ENCODE measurements around the gene IDE. TPM values are rescaled to one million over a fixed set of nuclear protein-coding genes. Genes with fewer than 3 reads are reported as not detected.
"Not testable (repeated sequence)": the region's sequence is repeated elsewhere in the genome, so short reads cannot be mapped to it uniquely, and the experiment has no call there.

Gene IDE
- total RNA-seq = 10 to 100 TPM; 14.1 to 25.9 TPM

DNA sequence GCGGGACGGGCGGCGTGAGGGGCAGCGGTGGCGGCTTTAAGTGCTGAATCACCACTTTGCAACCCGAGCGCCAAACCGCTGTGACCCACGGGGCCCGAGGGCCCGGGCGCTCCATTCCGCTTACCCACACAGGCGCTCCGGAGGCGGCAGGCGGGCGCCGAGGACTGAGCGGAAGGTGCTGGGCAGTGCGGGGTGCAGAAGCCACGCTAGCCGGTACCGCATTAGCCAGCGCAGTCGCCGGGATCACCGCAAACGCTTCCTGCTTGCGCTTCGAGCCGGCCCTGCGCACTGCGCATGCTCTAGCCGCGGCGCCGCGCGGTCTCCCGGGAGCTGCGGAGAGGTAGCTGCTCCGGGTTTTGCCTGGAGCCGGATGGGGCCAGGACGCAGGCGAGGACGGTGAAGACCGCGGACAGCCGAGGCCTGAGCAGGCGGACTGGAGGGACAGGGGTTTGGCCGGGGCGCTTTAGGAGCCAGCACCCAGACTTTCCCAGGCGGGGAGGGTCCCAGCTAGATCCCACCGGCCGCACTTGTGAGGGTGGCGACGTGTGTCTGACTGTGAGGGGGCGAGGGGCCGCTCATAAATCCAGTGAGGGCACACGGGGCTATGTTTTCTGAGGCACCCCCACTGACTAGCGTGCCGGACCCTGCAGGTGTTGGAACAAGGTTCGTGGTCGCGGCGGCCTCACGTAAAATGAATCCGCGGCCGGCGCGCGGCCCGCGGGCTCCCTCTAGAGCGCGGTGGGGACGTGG, at the start of gene IDE:
Gene IDE, minus strand, starts transcription at position 296 of the 750 bp plus-strand sequence. Its CDS starts 74 bp downstream, at position 222.
- Mint-ChIP-seq H3K4me3 (peak within 1 kb of the TSS; percentile 68), H3K9me3 (ENCODE audit: low read depth) (no peaks in the 10 kb centered on the region), H3K36me3 (peaks cover 6% of the 10 kb centered on the region), H3K27me3 (peaks cover 4% of the 10 kb centered on the region), H3K27ac (peak within 1 kb of the TSS; percentile 80), H3K4me1 (peaks cover 31% of the 10 kb centered on the region)
- ATAC-seq (peak; percentile 80), DNase-seq (peak; percentile 89)
- CTCF ChIA-PET = interaction anchor here (0.7 to 4.1 kb wide), 19 partner anchors 8 to 111 kb away, joined by 3 to 38 read pairs (median 4); no protein-coding TSS in a partner anchor

DNA sequence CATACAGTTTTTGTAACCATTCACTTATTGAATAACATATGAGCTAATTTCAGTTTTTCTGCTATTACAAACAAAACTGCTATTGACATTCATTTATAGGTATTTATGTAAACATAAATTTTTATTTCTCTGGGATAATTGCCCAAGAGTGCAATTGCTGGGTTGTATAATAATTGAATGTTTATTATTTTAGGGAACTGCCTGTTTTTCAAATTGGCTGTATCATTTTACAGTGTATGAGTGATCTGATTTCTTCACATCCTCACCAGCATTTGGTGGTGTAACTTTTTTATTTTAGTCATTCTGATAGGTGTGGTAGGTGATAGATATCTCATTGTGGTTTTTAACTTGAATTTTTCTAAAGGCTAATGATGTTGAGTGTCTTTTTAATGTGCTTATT, 45.5 kb upstream of the IDE start:
- Mint-ChIP-seq H3K27ac (no peak overlapping the region), H3K4me1 (peaks cover 14% of the 10 kb centered on the region), H3K36me3 (peaks cover 70% of the 10 kb centered on the region), H3K4me3 (no peak overlapping the region), H3K9me3 (ENCODE audit: low read depth) (peaks cover 4% of the 10 kb centered on the region), H3K27me3 (no peaks in the 10 kb centered on the region)
- ATAC-seq (no peak), DNase-seq (no peak)
- CTCF ChIA-PET = interaction anchor here (0.7 kb wide), 1 partner anchor 92 kb away, joined by 3 read pairs; no protein-coding TSS in a partner anchor

DNA sequence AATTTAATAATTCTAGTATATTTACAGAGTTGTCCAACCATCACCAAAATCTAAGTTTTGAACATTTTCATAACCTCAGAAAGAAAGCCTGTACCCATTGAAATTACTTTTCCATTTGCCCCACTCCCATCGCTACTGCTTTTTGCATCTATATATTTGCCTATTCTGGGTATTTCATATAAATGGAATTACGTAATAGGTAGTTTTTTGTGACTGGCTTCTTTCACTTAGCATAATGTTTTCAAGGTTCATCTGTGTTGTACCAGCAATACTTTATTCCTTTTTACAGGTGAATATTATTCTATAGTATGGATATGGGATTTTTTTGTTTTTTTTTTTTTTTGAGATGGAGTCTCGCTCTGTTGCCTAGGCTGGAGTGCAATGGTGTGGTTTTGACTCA, 41.6 kb upstream of the IDE start:
- no peak overlapping the region for H3K27ac Mint-ChIP-seq
- H3K4me3 Mint-ChIP-seq = no peak overlapping the region
- DNase-seq = no peak
- H3K36me3 Mint-ChIP-seq = peaks cover 54% of the 10 kb centered on the region
- CTCF ChIA-PET = interaction anchor here (1.3 kb wide), 1 partner anchor 10 kb away, joined by 3 read pairs; no protein-coding TSS in a partner anchor
- peaks cover 3% of the 10 kb centered on the region for H3K9me3 Mint-ChIP-seq (ENCODE audit: low read depth)
- H3K27me3 Mint-ChIP-seq = no peaks in the 10 kb centered on the region
- ATAC-seq = no peak
- H3K4me1 Mint-ChIP-seq = peaks cover 13% of the 10 kb centered on the region

DNA sequence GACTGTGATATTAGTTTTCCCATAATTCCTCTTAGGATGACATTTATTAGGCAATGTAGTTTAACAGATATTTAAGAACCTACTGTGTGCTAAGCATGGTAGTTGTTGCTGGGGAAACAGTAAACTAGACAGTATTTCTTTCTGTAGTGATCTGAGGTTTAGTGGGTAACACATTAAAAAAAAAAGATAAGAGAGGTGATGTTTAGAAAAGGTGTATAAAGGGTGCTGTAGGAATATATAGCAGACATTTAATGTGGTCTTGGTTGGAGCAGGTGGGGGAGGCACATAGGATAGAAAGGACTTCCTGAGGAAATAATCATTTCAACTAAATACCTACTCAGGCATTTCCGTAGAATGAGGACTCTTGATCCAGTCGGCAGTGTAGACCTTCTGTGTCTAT, 30.9 kb upstream of the IDE start:
- Mint-ChIP-seq H3K4me3 (no peak overlapping the region), H3K27ac (peak overlapping the region; percentile 47), H3K36me3 (peaks cover 48% of the 10 kb centered on the region), H3K27me3 (no peaks in the 10 kb centered on the region), H3K9me3 (ENCODE audit: low read depth) (no peaks in the 10 kb centered on the region), H3K4me1 (peaks cover 44% of the 10 kb centered on the region)
- ATAC-seq (no peak), DNase-seq (no peak)
- CTCF ChIA-PET = no interaction called here

DNA sequence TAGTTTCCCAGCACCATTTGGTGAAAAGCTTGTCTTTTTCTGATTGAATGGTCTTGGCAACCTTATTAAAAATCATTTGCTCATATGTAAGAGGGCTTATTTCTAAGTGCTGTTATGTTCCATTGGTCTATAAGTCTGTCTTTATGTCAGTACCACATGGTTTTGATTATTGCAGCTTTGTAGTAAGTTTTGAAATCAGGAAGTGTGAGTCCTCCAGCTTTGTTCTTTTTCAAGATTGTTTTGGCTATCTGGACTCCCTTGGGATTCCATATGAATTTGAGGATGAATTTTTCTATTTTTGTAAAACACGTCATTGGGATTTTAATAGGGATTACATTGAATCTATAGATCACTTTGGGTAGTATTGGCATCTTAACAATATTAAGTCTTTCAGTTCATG, 24.4 kb upstream of the IDE start:
- no peak for ATAC-seq
- peaks cover 60% of the 10 kb centered on the region for H3K4me1 Mint-ChIP-seq

DNA sequence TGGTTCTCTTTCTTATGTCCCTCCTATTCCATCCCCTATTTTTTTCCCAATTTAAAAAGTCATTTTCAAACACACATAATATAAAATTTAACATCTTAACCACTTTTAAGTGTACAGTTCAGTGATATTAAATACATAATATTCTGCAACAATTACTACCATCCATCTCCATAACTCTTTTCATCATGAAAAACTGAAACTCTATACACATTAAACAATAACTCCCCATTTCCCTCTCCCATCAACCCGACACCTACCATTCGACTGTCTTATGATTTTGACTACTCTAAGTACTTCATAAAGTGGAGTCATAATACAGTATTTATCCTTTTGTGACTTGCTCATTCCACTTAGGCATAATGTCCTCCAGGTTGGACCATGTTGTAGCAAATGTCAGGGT, 21.6 kb upstream of the IDE start:
- H3K27me3 Mint-ChIP-seq = no peaks in the 10 kb centered on the region
- H3K27ac Mint-ChIP-seq = peak overlapping the region; percentile 35
- no peak for DNase-seq
- H3K36me3 Mint-ChIP-seq = peaks cover 27% of the 10 kb centered on the region
- H3K4me1 Mint-ChIP-seq = peaks cover 51% of the 10 kb centered on the region
- H3K4me3 Mint-ChIP-seq = peak overlapping the region; percentile 91
- no peak for ATAC-seq
- CTCF ChIA-PET = interaction anchor here (1.1 kb wide), 1 partner anchor 22 kb away, joined by 3 read pairs; the partner anchor contains the start of gene IDE
- no peaks in the 10 kb centered on the region for H3K9me3 Mint-ChIP-seq (ENCODE audit: low read depth)

More for the DNA sequence above, 24.4 kb upstream of the IDE start:
- DNase-seq = no peak
- Mint-ChIP-seq H3K36me3 (peaks cover 41% of the 10 kb centered on the region), H3K4me3 (no peak overlapping the region), H3K27ac (peak overlapping the region; percentile 32), H3K9me3 (ENCODE audit: low read depth) (no peaks in the 10 kb centered on the region), H3K27me3 (no peaks in the 10 kb centered on the region)
- CTCF ChIA-PET = interaction anchor here (1.0 kb wide), 1 partner anchor 11 kb away, joined by 3 read pairs; no protein-coding TSS in a partner anchor

DNA sequence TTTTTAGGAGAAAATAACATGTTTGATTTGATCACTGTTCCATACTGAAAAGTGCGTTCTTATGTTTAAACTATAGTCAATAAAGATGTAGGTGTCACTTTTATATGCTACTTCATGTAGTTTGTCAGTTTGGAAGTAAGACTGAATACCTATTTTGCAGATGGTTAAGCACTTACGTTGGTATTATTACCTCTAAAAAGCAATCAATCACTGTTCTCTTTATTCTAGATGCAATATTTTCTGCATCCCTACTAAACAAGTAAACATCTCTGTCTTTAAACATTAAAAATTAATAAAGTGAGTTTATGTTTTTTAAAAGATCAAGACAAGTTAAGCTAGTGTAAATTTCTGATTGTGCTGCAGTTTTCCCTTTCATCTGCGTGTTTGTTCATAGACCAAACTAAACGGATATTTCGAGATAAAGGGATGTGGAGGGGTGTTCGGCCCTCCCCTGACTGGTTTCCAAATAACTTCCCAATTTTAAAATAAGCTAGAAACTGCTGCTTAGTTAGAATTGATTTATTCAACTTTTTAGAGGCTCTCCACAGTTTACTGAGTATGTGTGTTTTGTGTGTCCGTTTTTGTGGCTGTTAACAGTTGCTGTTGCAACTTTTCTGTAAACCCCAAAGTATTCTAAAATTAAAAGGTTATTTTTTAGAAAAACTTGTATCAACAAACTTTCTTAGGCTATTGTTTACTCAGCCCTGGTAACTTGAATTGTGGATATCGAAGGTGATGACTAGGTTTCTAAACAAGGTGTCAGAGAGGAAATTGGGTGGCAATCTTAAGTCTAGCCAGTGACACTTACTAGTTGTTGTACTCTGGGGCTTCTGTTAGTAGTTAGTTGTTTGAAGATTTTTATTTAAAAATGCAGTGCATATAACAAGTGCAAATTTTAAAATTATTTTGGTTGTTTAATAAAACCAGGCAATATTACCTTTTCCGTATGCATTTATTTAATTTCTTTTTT, 20.0 kb upstream of the IDE start:
- ATAC-seq = no peak
- CTCF ChIA-PET = interaction anchor here (0.8 kb wide), 1 partner anchor 77 kb away, joined by 3 read pairs; no protein-coding TSS in a partner anchor
- no peaks in the 10 kb centered on the region for H3K9me3 Mint-ChIP-seq (ENCODE audit: low read depth)
- no peak for DNase-seq
- H3K4me3 Mint-ChIP-seq = peak overlapping the region; percentile 91
- H3K4me1 Mint-ChIP-seq = peaks cover 55% of the 10 kb centered on the region
- no peaks in the 10 kb centered on the region for H3K27me3 Mint-ChIP-seq
- H3K36me3 Mint-ChIP-seq = peaks cover 27% of the 10 kb centered on the region
- H3K27ac Mint-ChIP-seq = peak overlapping the region; percentile 99

DNA sequence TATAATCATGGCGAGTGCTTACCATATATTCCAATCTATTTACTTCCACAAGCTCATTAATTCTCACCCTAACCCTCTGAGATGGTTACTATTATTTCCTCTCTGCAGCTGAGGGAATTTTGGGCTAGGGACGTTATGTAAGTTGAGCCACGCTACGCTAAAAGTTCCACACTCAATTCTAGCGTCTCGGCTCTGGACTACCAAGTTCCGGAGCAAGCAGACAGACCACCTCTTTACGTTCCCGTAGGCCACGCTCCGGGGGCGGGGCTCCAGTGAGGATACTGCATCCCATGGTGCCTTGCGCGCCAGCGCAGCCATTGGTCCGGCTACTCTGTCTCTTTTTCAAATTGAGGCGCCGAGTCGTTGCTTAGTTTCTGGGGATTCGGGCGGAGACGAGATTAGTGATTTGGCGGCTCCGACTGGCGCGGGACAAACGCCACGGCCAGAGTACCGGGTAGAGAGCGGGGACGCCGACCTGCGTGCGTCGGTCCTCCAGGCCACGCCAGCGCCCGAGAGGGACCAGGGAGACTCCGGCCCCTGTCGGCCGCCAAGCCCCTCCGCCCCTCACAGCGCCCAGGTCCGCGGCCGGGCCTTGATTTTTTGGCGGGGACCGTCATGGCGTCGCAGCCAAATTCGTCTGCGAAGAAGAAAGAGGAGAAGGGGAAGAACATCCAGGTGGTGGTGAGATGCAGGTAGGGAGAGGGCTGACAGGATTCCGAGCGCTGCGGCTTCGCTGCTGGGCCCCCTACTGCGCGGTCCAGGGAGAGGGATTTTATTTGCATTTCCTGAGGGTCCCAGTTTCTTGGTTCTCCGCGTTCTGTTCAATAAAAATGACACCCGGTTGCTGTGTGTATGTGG, 19.1 kb upstream of the IDE start, which contains the start of gene KIF11:
Gene KIF11, plus strand, starts transcription at position 370 of the 858 bp plus-strand sequence. Its CDS starts 246 bp downstream, at position 616.
- Mint-ChIP-seq H3K36me3 (peaks cover 20% of the 10 kb centered on the region), H3K27me3 (no peaks in the 10 kb centered on the region), H3K4me1 (peaks cover 47% of the 10 kb centered on the region), H3K27ac (peak within 1 kb of the TSS; percentile 99), H3K4me3 (peak within 1 kb of the TSS; percentile 91), H3K9me3 (ENCODE audit: low read depth) (no peaks in the 10 kb centered on the region)
- CTCF ChIA-PET = interaction anchor here (2.6 kb wide), 1 partner anchor 19 kb away, joined by 26 read pairs; the partner anchor contains the start of gene IDE
- ATAC-seq = peak; percentile 88
- DNase-seq = peak; percentile 99

DNA sequence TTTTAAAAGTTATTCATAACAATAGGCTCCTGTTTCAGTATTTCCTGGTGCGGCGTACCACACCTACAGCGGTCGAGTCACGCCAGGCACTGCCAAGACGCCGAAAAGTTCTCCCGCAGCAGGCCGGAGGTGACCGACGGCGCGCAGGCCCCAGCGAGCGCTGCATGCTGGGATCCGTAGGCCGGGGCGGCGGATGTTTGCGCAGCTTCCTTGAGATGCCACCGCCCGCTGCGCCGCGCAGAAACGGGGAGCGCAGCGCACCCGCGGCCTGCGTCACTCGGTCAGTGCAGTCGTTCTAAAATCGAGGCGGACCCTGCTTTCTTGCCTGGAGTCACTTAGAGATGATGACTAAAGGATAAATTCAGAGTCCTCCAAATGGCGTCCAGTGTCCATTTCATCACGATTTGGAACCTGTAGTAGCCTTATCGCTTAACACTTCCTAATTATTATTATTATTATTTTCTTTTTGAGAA, 17.7 kb upstream of the IDE start:
- DNase-seq (peak; percentile 95), ATAC-seq (peak; percentile 83)
- CTCF ChIA-PET = interaction anchor here (0.5 to 2.6 kb wide), 8 partner anchors 14 to 98 kb away, joined by 3 to 26 read pairs (median 3); partner anchors contain the start of gene IDE
- no peaks in the 10 kb centered on the region for H3K27me3 Mint-ChIP-seq
- peak overlapping the region; percentile 99 for H3K27ac Mint-ChIP-seq
- peaks cover 12% of the 10 kb centered on the region for H3K36me3 Mint-ChIP-seq
- H3K4me1 Mint-ChIP-seq = peaks cover 35% of the 10 kb centered on the region
- H3K4me3 Mint-ChIP-seq = peak overlapping the region; percentile 91
- H3K9me3 Mint-ChIP-seq (ENCODE audit: low read depth) = no peaks in the 10 kb centered on the region

DNA sequence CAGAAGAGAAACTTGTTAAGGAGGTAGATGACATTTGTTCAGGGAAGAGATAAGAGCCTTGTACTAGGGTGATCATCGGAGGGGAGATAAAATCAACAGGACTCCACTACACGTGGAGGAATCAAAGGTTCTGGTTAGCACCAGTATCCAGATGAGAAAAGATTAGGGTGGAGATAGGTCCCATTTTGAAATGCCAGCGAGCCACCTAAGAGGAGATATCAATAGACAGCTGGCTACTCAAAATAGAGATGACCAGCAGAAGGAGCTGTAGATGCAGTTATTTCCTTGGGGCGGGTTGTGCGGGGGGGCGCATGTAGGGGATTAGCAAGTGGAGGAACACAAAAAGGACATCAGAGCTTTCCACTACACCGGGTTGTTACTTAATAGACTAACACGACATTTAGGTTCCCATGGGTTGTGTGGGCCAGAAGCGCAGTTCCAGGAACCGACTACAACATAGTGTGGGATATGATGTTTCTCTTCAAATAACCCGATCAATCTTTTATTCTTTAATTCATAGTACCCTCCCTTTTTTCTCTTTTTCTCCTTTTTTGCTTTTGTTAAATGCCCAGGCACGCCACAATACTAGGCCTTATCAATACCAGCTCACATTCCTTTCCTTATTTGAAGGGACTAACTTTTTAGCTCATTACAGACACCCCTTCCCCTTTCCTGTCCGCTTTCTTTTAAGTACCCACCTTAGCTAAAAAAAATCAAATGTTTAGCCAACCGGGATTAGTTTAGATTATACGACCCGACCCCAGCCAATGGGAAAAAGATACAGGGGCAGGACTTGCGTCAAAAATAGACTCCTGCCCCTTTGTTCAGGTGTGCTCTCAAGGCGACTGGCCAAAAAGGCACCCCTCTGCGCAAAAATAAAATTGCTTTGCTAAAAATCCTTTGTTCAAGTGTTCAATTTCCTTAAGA, 17.0 kb upstream of the IDE start:
- Mint-ChIP-seq H3K4me3 (peak overlapping the region; percentile 91), H3K27ac (peak overlapping the region; percentile 99)
- ATAC-seq = peak; percentile 1

DNA sequence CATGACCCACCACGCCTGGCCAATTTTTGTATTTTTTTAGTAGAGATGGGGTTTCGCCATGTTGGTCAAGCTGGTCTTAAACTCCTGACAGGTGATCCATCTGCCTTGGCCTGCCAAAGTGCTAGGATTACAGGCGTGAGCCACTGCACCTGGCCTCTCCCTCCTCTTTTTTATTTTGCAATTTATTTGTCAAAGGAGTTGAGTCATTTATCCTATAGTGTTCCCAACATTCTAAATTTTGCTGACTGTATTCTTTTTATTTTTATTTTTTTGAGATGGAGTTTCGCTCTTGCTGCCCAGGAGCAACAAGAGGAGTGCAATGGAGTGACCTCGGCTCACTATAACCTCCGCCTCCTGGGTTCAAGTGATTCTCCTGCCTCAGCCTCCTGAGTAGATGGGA, 8.5 kb upstream of the IDE start:
- H3K4me3 Mint-ChIP-seq; CTCF ChIA-PET; H3K36me3 Mint-ChIP-seq; ATAC-seq; DNase-seq; H3K27ac Mint-ChIP-seq; H3K4me1 Mint-ChIP-seq; H3K27me3 Mint-ChIP-seq; H3K9me3 Mint-ChIP-seq (ENCODE audit: low read depth): not testable (repeated sequence)

More for the DNA sequence above, 17.0 kb upstream of the IDE start:
- no peaks in the 10 kb centered on the region for H3K9me3 Mint-ChIP-seq (ENCODE audit: low read depth)
- no peaks in the 10 kb centered on the region for H3K27me3 Mint-ChIP-seq
- CTCF ChIA-PET = interaction anchor here (0.5 to 2.6 kb wide), 10 partner anchors 13 to 503 kb away, joined by 3 to 26 read pairs (median 3); partner anchors contain the start of gene IDE
- H3K36me3 Mint-ChIP-seq = peaks cover 9% of the 10 kb centered on the region
- DNase-seq = peak; percentile 50
- H3K4me1 Mint-ChIP-seq = peaks cover 28% of the 10 kb centered on the region
